GM19023 (cell line): ENCODE results near the gene RABGAP1L.
A peak's percentile ranks its signal among the peaks of the same experiment; 100 is the strongest.

ENCODE experiments used
- ATAC-seq: cut with Tn5 transposase; IDR thresholded peaks from one replicate; pipeline ENCODE4 v1.9.1; 2021; ENCODE audit warnings: mild to moderate bottlenecking, moderate library complexity; ENCODE audit not compliant: unreplicated experiment

Gene RABGAP1L

GRCh38 chr1:174194461-174194860, 35.1 kb downstream of the RABGAP1L start:
- no peak for ATAC-seq

- ATAC-seq = no peak
Measured at GRCh38 chr1:174197088-174197487, 37.8 kb downstream of the RABGAP1L start.

DNA sequence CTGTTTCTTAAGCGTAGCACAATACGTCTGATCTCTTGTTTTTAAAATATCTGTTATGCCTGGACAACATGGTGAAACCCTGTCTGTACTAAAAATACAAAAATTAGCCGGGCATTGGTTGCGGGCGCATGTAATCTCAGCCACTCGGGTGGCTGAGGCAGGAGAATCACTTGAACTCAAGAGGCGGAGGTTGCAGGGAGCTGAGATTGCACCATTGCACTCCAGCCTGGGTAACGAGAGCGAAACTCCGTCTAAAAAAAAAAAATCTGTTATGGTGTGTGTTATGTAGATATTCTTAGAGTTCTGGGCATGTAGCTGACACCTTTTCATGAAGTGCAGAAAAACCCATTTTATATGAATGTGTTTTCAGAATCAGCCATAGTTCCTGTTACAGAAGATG, 38.2 kb downstream of the RABGAP1L start:
- ATAC-seq = no peak

DNA sequence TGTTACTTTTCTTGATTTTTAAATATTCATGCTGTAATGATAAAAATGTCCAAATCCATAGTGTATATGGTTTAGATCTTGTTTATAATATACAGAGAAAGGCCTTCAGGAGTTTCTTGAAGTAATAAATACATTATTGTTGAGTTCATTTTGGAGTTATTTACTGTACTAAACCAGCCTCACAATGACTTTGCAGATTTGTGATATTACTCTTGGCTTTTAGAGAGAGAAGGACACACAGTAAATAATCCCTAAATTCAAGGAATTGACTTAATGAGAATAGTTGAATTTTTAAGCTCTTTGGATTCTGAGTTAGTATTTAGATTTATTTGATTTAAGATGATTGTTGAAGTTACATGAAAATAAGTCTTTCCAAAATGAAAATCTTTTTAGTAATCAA, 38.9 kb downstream of the RABGAP1L start:
- ATAC-seq = no peak

DNA sequence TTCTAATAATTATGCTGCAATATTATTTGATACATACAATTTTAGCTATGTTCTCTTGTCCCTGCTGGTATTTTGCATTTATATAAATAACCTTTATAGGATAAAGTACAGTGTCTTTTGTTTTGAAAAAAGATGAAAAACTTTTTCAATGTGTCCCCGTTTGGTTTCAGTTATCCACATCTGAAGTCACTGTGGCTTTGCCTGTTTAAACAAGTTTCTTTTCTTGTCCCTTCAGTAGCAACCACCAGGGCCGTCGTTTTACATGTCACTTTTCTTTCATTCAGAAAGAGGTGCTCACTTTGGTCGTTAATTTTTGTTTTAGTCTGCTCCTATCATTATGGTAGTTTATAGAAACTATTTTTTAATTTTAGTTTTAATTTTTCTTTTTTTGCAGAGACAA, 41.4 kb downstream of the RABGAP1L start:
- no peak for ATAC-seq

- ATAC-seq = no peak
Measured at GRCh38 chr1:174204697-174205308, 45.5 kb downstream of the RABGAP1L start.

DNA sequence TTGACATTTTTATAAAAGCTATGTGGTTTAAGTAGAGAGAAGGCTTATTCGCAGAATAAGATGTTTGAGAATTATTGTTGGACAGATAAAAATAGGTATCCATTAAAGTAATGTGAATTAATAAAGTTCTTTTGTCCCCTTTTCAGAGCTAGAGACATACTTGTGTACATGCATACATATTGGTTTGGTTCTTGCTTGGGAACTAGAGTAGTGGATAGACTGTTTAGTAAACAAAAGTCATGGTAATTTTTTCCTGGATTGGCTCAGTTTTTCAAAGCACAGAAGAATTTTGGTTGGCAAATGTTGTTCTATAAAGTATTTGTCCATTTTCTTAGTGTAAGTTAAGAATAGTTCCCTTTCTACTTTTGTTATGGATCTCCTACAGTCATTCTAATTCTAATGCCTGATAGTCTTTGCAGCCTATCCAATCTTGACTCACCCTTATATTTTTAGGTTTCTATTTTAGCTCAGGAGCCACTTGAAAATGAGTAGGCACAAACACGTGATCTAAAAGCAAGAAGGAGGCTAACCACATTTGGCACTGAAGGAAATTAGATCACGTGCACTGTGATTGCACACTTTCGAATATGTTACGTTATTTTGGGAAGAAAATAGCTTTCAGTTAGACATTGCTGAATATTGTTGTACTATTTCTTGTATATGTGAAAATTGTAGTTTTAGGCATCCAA, 47.0 kb downstream of the RABGAP1L start:
- no peak for ATAC-seq

- ATAC-seq = peak; percentile 90
Measured at GRCh38 chr1:174209347-174210187, 50.2 kb downstream of the RABGAP1L start.

GRCh38 chr1:174211486-174211885, 52.2 kb downstream of the RABGAP1L start:
- no peak for ATAC-seq

GRCh38 chr1:174215766-174216165, 56.4 kb downstream of the RABGAP1L start:
- no peak for ATAC-seq

DNA sequence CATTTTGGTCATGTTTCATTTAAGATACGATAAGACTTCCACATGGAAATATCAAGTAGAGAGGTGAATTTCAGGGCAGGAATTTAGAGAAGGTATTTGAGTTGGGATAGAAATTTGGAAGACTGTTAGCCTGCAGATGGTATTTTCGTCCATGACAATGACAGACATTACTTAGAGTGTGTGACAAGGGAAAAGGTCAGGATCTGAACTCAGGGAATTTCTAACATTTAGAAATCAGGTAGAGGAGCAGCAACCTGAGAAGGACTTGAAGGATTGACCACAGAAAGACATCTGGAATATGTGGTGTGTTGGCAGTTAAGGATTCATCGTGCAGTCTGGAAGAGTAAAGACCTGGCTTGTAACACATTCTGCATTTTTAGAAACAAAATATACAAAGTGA, 57.9 kb downstream of the RABGAP1L start:
- no peak for ATAC-seq

DNA sequence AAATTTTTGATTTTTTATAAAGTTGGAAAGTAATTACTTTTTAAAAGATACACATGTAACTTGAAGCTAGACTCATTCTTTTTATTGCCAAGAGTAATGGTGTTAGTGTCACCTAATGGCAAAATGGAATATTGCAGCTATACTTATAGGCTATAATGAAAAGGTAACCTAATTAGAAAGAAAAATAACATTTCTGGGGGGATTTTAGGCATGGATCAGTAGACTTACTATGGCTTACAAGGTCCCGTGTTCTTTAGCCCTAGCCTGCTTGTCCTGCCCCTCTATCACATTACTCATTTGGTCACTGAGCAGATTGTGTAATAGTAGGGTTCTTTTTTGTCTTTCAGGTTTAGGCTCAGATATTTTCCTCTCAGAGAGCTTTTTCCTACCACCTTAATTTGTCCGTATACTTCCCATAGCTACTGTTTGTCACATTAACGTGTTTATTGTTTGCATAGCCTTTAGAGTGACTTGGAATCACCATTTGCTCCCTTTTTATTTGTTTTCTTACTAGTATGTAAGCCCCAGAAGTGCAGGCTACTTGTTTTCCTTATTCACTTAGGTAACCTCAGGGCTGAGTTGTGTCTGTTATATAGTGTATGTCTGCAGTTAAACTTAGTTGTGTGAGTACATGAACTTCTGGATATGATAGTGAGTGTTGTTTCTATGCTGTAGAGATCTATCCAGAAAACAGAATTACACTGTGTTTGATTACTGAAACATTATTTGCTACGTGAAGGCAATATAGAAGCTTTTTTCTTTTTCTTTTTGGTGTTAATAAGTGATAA, 58.7 kb downstream of the RABGAP1L start:
- no peak for ATAC-seq

- ATAC-seq = no peak
Measured at GRCh38 chr1:174218983-174219382, 59.7 kb downstream of the RABGAP1L start.

- no peak for ATAC-seq
Measured at GRCh38 chr1:174219606-174220370, 60.5 kb downstream of the RABGAP1L start.

- no peak for ATAC-seq
Measured at GRCh38 chr1:174221681-174222080, 62.4 kb downstream of the RABGAP1L start.

DNA sequence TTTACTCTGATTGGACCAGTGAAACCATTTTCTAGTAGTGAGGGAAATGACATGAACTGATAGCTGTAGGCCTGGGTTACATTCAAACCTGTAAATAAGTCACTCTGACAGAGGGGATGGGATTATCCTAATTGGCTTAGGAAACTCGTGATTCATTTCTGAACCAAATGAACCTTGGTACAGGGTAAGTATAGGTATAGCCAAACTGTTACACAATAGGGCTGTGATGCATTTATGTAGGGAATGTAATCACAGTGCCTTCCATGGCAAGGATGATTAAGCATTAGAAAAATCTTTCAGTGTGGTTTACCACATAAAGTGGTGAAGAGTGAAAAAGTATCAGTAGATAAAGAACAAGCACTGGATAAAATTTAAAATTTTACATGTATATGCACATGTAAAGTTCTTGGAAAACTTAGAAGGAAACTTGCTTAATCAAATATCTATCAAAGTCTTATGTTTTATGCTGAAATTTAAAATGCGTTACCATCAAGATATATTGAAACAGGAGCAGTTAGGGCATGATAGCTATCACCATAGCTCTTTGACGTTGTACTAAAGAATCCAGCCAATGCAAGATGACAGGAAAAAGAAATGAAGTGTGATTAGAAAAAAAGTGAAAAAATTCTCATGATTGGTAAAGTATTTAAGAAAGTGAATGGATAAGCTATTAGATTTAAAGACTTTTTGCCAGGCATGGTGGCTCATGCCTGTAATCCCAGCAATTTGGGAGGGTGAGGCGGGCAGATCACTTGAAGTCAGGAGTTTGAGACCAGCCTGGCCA, 63.0 kb downstream of the RABGAP1L start:
- ATAC-seq = no peak

GRCh38 chr1:174224641-174225040, 65.3 kb downstream of the RABGAP1L start:
- no peak for ATAC-seq

- ATAC-seq = peak; percentile 57
Measured at GRCh38 chr1:174225499-174226204, 66.3 kb downstream of the RABGAP1L start.

DNA sequence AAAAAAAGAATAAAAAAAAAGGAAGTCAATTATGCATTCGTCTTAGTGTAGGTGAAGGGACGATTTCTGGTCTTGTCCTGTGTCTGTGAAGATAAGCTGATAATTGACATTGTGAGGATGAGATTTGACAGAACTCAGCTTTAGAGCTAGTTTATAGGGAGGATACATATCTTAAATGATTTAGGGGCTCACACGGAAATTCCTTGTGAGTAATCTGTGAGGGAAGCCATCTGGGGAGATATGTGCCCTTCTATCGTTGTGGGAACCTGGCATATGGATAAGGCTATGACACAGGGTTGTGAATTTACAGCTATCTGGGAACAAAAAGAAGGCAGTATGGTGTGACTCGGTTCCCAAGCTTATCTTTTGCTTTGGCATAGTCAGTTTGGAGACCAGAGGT, 71.1 kb downstream of the RABGAP1L start:
- ATAC-seq = no peak
